ENCODE results near the gene AREL1.

- TF ChIP-seq MAX (IDR thresholded peaks at IDR 0.05) (no peak), YY1 (IDR thresholded peaks at IDR 0.05; ENCODE audit: low read depth) (no peak), FOXM1 (IDR thresholded peaks at IDR 0.05; ENCODE audit: borderline replicate concordance, low read depth) (no peak), TCF12 (IDR thresholded peaks at IDR 0.05; ENCODE audit: low read depth) (no peak), TAF1 (IDR thresholded peaks at IDR 0.05; ENCODE audit: low read depth) (no peak), EP300 (IDR thresholded peaks at IDR 0.05; ENCODE audit: borderline replicate concordance) (no peak), EGR1 (IDR thresholded peaks at IDR 0.05) (no peak), NFIC (IDR thresholded peaks at IDR 0.05) (no peak), ZBTB7A (IDR thresholded peaks at IDR 0.05; ENCODE audit: low read depth) (no peak)
Observed at GRCh38 chr14:74669256-74669655, 43.6 kb downstream of the AREL1 start.
